Activated CD8-positive, alpha-beta memory T cell treated with anti-CD3 and anti-CD28 coated beads for 36 hours (primary cell): ENCODE measurements around the gene CCDC39. TPM values are rescaled to one million over a fixed set of nuclear protein-coding genes. Genes with fewer than 3 reads are reported as not detected.

Experiments
- CTCF ChIA-PET: fragments of 350-600 bp; sonication (Branson Sonifier 250); formaldehyde crosslinking; loops from one replicate; lab custom pipeline; 2021; ENCODE audit warnings: antibody characterized with exemption; lab: Charles Lee
- POLR2A ChIA-PET: fragments of 350-600 bp; sonication (Branson Sonifier 250); formaldehyde crosslinking; loops from one replicate; lab custom pipeline; 2021; ENCODE audit warnings: antibody characterized with exemption; lab: Charles Lee
- total RNA-seq, 2 experiments: library from RNA; stranded (reverse); gene quantifications; one replicate each; pipeline ENCODE4 v1.2.3, GENCODE V29; 2021

Gene CCDC39
- total RNA-seq, result not detected

DNA sequence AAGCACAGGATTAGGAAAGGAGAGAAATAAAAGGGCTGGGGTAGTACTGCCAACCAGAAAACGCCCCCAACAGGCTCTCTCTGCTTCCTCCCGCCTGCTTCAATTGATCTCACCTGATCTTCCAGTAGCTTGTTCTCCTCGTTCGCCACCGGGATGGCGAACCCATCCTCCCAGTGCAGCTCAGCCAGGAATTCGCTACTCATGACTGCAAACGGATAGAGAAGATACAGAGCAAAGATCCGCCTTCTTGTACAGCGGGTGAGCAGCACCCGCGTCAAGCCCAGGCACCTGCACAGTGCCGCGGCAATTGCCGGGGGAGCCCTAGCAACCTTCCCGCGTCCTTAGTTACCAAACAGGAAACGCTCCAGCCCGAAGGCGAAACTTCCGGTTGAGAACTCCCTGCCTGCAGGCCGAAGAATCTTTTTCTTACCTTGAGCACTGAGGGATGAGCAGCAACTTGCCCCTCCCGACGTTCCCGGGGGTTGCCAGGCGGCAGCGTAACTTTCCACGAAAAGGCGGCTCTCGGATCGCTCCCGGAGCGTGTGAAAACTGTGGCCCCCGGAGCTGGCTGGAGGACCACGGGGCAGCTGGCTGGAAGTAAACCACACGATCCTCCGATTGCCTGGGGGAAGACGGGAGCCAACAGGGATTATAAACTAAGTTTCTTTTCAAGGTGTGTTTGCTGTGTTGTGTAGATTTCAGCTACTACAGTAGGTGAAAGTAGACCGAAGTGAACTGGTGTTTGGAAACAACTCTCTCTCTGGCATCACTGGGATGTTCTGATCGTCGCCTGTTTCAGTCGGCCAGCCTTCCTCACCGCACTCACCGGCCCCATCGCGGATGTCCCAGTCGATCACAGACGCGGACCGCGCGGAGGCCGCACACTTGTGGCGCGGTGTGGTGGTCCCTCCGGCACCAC lies at the start of gene CCDC39:
CCDC39 (minus strand) TSS at position 312 of the 919 bp plus-strand sequence; CDS start at position 203, 109 bp downstream.
- CTCF ChIA-PET, result no interaction called here
- POLR2A ChIA-PET, result interaction anchor here (0.7 to 1.0 kb wide), 2 partner anchors 26 to 78 kb away, joined by 3 to 4 read pairs; no protein-coding TSS in a partner anchor

DNA sequence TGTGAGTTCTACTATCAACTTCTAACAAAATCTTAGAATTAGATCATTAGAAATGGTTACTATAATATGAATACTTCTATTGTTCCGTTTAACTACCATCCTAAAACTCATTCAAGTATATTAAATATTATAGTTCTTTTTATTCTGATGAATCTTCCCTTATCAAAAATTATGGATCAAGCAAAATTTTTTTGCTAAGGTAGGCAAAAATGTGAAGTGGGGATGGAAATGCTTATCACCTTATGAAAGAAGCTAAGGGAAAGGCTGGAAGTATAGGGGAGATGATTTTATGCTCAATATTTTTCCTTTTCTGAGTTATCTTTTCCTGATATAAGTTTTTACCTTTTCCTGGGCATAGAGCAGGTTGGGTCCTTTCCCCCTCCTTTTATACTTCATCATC lies 40.7 kb upstream of the CCDC39 start:
- CTCF ChIA-PET, result no interaction called here
- POLR2A ChIA-PET, result no interaction called here

DNA sequence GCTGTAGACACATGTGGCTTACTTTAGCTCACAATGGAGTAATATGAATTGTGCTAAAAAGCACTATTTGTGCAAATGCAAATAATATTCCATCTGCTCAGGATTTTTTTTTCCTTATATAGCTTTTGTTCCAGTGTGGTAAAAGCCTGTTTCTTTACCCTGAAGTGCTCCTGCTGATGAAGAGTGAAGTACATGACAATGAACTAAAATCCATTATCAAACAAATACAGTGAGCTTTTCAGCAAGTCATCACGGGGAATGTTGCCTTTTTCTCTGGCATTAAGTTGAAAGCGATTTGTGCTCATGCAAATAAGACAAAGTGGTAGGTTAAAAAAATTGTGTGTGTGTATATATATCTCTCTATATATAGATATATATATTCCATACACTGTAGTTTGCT lies 28.6 kb upstream of the CCDC39 start:
- POLR2A ChIA-PET, result no interaction called here
- CTCF ChIA-PET, result no interaction called here

DNA sequence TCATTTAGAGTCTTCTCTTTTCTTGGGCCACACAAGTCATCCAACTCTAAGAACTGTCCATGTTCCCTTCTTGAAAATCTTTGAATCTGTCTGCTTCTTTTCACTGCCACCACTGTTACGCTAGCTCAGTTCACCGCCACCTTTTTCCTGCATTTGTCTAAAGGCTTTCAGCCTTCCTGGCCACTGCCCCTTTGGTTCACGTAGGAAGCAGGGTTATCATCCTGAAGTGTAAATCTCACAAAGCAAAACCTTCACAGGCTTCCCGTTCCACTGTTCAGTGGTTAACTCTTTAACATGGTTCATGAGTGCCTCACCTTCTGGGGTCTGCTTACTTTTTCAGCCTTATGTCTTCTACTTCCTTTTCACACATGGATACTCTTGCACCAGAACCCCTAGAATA lies 26.3 kb upstream of the CCDC39 start:
- POLR2A ChIA-PET, result no interaction called here
- CTCF ChIA-PET, result no interaction called here

DNA sequence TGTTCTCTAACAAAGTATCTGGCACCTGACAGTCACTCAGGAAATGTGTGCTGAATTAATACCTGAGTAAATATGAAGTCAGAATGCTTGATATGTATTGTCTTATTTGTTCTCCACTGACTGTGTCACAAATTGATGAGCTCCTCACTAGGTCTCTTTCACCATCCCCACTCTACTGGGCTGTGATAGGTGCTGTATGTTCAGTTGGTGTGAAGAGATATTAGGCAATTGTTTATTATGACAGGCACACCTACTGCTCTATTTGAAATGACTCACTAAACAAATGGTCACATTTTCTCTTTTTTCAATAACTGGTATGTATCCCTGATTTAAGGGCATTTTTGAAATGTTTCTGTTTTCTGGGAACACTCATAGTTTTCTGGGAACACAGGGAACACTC lies 25.2 kb upstream of the CCDC39 start:
- CTCF ChIA-PET, result no interaction called here
- POLR2A ChIA-PET, result no interaction called here

DNA sequence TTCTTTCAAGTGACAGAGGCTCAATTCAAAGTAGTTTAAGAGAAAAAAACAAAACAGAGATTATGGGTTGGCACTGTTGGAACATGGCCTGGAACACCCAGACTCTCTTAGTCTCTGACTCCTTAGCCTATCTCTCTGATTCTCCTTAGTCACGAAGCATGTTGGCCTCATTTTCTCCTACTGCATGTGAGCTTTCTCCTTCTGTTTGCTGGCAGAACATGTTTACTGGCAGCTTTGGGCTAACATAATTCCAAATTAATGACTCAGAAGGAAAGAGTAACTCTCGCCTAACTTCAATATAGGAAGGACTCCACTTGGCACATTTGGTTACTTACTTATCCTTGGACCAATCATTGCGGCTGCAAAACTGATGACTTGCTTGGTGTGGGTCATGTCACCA lies 21.7 kb upstream of the CCDC39 start:
- ChIA-PET CTCF (no interaction called here), POLR2A (no interaction called here)

DNA sequence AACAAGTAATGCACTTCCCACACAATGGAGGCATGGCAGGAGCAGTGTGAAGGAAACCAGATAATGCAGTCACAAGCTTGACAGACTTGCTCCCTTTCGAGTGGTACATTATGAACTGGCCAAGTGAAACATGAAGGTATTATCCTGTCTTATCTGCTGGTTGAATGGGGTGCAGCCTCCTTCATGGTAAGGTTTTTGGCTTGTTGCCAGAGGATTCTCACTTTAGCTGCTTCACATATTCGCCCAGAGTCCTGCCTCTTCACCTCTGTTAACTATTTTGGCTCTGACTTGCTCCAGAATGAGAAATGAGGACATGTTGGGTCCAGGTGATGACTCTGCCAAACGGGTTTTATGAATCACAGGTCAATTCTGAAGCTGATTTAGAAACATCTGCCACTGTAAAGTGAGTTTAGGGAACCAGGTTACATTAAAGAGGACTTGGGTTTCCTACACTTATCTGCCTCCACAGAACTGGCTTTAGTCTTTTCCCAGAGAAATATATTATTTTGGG lies 19.5 kb upstream of the CCDC39 start:
- CTCF ChIA-PET, result no interaction called here

DNA sequence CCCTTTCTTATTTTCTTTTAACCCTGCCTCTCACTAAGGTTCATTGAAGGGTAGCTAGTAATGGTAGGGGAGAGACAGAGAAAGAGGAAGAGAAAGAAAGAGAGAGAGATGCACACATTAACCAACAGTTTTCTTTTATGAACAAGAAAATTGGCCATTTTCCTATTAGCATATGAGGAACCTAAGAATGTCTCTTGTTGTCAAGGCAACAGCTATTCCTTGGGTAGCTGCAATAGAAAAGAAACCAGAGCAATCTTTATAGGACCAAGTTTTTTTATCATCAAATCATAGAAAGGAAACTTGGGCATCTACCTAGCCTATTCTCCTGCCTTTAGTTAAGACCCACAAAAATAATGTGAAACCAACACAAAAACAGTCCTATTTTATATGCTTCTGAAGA lies 15.0 kb upstream of the CCDC39 start:
- POLR2A ChIA-PET, result no interaction called here
- CTCF ChIA-PET, result no interaction called here

More for the DNA sequence above, 19.5 kb upstream of the CCDC39 start:
- POLR2A ChIA-PET, result no interaction called here

DNA sequence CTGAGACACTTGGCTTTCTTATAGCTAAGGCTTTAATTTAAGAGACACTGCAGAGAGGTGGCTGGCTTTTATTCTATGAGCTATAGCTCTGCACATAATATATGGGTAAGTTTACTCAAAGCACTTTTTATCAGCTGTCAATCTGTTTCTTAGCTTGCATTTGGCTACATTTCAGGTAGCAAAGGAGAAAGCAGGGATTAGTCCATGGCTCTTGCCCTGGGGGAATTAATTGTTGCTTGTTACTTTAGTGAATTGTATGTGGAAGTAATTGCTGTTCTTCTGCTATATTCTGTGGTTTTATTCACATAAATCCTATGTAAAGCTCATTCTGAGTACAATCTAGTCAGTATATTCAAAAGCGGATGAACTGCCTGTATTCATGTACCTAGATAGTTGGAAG lies 14.4 kb upstream of the CCDC39 start:
- CTCF ChIA-PET, result no interaction called here
- POLR2A ChIA-PET, result no interaction called here

DNA sequence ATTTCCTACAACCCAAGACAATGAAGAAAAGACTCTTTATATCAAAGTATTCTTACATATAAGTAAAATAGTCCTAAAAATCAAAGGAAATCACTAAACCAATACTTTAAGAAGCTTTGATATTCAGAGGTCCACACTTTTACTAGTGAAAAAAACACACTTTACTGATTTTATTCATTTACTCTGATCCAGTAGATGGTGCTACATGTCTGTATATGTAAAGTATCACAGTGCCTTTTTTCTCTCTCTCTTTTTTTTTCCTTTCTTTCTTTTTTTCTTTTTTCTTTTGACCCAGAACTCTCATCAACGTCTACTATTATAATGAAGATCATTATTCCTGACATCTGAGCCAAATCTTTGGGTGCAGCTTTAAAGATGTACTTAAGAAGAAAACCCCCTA lies 10.8 kb upstream of the CCDC39 start:
- CTCF ChIA-PET, result no interaction called here
- POLR2A ChIA-PET, result no interaction called here

DNA sequence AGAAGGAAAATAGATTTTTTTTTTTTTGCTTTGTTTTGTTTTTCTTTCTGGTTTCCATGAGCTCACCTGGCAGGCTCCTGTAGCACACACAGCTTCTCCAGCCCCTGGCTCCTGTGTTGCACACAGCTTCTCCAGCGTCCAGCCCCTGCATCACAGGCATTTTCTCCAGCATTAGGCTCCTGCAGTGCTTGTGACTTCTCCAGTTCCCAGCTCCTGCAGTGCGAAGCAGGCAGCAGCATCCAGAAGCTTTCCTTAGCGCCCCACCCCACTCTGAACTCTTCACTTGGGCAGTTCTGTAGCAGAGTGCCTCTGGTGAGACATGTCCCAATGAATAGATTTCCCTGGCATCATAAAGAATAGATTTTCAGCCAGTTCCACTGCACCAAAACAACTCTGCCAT lies 5.5 kb upstream of the CCDC39 start:
- CTCF ChIA-PET, result no interaction called here
- POLR2A ChIA-PET, result no interaction called here

DNA sequence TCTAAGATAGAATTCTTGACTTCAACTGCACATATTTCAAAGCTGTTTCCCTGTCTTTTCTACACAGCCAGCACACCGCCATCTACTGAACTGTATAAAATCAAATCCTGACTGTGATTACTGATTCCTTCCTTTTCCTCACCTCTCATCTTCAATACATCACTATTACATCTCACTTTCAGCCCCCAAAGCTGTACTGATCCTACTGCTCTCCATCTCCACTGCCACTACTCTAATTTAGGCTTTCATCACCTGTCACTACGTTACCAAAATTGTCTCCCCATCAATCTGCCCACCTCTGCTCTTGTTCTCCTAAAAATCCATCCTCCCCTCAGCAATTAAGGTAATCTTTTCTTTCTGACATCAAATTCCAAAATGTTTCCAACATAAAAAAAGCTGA lies 4.5 kb upstream of the CCDC39 start:
- ChIA-PET POLR2A (interaction anchor here (0.7 kb wide), 1 partner anchor 84 kb away, joined by 3 read pairs; no protein-coding TSS in a partner anchor), CTCF (no interaction called here)

DNA sequence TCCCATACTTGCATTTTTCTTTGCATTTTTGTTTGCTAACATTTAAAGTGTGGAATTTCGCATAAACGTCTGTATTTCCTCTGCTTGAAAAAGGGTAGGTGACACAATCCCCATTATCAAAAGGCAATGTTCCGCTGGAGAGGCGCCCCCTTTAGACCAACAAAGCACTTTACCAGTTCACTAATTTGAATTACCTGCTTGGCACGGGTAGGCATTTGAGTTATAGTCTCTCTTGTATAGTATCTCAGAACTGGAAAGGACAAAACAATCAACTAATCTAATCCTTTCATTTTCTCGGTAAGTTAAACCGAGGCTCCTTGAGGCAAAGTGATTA lies 775 bp upstream of the CCDC39 start:
- ChIA-PET POLR2A (no interaction called here), CTCF (no interaction called here)

DNA sequence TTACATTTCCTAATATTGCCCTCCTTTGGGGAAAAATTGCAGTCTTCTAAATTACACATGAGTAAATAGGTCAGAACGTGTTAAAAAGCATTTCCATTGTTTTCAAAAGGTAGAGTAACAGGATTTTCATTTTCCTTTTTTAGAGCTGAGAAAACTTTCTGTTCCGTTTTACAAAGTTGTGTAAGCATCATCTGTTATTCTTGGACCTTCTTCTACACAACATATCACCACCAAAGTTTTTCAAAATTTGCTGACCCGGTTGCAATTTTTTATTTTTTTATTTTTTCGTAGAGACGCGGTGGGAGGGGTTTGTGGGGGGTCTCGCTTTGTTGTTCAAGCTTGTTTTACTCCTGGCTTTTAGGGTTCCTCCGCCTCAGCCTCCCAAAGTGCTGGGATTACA lies 1.1 kb downstream of the CCDC39 start:
- ChIA-PET CTCF (interaction anchor here (0.6 kb wide), 1 partner anchor 64 kb away, joined by 4 read pairs; no protein-coding TSS in a partner anchor), POLR2A (interaction anchor here (0.7 to 1.0 kb wide), 2 partner anchors 25 to 77 kb away, joined by 3 to 4 read pairs; no protein-coding TSS in a partner anchor)

DNA sequence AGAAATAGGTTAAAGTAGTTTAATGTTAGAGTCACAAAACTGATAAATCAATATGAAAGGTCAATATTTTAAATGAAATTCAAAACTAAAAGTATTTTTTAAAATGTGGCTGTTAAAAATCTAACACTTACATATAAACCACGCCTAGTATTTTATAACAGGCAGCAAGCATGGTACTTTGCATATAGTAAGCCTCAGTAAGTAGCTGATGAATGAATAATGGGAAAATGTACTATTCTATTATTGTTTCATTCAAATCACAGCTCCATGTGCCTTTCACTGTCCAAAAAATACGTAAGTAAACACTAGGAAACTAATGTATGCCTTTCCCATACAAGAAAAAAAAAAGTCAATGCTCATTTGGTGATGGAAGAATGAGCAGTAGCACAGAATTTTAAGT lies 17.8 kb downstream of the CCDC39 start:
- ChIA-PET POLR2A (no interaction called here), CTCF (no interaction called here)

DNA sequence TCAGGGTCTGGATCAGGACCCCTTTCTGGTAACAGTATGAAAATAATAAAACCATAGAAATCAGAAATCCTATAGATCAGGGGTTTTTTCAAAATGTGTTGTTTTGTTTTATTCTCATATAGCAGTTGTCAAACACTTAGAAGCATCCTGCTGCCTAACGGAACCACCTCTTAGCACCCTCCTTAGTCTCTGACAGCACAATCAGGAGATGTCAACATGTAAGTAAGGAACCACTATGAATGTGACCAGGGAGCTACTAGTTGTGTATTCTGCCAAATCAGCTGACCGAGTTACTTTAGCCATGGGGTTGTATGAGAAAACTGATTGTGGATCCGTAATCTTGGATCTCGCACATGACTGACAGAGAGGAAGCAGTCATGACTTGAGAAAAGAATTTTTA lies 22.2 kb downstream of the CCDC39 start:
- POLR2A ChIA-PET, result no interaction called here
- CTCF ChIA-PET, result no interaction called here

DNA sequence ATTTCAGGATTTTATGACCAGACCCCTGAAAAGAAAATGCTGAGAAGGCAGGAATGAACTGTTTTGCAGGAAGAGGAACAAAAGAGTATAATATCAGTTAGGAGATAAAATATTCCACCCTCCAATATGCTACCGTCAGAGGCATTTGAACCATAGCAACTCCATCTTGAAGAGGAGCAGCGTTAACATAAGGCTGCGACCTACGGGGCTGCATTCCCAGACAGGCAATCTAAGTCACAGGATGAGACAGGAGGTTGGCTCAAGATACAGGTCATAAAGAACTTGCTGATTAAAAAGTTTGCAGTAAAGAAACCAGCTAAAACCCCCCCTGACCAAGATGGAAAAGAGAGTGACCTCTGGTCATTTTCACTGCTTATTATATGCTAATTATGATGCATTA lies 22.9 kb downstream of the CCDC39 start:
- POLR2A ChIA-PET, result no interaction called here
- CTCF ChIA-PET, result no interaction called here

DNA sequence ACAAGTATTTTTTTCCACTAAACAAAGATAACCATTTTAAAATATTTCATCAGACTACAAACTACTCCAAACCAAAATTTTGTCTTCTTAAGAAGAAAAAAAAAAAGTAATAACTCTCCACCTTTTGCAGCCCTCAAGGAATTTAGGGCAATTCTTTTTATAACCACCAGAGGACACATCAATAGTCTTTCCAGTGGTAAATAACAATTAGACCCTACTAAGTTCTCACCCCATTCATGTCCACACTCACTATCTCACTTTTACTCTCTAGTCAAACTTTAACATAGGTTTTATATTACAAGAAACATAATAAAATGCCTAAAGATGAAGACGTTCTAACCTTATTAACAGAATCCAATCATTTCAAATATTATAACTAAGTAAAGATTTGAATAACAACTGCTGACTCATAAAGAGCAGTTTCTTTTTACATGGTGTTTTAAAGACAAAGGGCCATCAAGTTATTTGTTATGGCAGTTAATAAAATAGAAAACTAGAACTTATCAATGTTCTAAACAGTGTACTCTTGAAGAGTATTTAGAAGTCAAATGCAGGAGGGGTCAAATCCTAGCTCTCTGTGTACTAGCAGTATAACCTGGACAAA lies 33.0 kb downstream of the CCDC39 start:
- POLR2A ChIA-PET, result no interaction called here
- CTCF ChIA-PET, result no interaction called here

DNA sequence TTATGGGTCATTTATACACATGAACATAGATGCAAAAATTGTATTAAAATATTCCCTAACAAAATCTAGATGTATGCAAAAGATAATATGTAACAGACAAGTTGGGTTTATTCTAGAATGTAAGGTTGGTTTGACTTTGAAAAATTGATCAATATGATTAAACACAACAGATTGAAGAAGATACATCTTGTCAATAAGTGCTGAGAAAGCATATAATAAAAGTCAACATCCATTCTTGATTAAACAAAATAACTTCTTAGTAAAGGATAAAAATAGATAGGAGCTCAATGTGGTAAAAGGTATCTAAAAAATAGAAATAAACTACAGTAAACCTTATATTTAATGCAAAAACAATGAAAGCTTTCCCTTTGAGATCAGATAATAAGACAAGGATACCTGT lies 38.3 kb downstream of the CCDC39 start:
- CTCF ChIA-PET, result no interaction called here
- POLR2A ChIA-PET, result no interaction called here

DNA sequence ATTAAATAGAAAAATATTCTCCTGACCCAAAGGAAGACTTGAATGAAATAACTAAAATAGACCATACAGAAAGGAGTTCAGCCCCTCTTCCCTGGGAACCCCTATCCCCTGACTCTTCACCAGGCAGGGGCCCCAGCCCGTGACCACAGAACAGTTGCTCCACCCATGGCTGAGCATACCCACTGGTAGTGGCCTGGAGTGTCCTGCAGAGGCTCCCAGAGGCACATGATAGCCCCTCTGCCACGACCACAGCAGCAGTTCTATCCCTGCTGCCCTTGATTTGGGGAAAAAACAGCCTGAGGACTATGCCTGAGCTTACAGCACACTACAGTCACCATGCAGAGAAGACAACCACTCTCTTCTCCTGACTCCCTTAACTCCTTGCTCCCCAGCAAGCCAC lies 45.6 kb downstream of the CCDC39 start:
- POLR2A ChIA-PET, result no interaction called here
- CTCF ChIA-PET, result no interaction called here

DNA sequence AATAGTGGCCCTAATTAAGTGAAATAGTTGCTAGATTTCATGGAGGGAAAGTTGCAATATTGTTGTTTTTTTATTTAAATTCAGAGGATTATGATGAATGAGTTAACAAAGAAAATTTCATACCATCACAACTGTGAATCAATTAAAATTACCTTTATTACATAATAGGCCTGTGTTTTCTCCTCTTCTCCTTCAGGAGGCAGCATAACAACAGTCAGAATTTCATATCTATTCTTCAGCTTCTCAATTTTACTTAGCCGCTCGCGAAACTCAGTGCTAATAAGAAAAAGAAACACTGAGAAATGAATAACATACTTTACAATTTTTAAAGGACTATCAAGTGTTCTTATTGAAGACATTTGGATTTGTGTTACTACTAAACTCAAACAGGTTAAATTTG lies 48.0 kb downstream of the CCDC39 start:
- ChIA-PET CTCF (no interaction called here), POLR2A (no interaction called here)
